ENCODE data around the gene MYH9. TPM values are rescaled to one million over a fixed set of nuclear protein-coding genes. Genes with fewer than 3 reads are reported as not detected.

Gene MYH9
- total RNA-seq, 2 donors from 2014 or later, result 294 to 323 TPM

DNA sequence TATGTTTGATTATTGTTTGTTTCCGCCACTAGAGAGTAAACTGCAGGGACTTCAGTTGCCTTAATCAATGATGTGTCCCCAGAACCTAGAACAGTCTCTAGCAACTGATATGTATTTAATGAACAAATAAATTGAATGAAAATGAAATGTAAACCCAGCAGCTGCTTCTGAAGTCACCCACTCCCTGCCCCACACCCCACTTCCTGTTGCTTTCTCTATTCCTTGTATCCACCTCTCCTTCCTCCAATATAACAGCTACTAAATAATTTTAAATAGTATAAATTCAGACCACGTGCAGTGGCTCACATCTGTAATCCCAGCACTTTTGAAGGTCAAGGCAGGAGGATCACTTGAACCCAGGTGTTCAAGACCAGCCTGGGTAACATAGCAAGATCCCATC is 15.8 kb downstream of the MYH9 start:
- ATAC-seq, result no peak
- H3K27me3 ChIP-seq, result no peaks in the 10 kb centered on the region
- H3K36me3 ChIP-seq (replicated peaks in 1 of 2; ENCODE audit: insufficient read depth in 1 of 2, low read depth in 2 of 2), result no peaks in the 10 kb centered on the region
- TF ChIP-seq, protein P1, sequence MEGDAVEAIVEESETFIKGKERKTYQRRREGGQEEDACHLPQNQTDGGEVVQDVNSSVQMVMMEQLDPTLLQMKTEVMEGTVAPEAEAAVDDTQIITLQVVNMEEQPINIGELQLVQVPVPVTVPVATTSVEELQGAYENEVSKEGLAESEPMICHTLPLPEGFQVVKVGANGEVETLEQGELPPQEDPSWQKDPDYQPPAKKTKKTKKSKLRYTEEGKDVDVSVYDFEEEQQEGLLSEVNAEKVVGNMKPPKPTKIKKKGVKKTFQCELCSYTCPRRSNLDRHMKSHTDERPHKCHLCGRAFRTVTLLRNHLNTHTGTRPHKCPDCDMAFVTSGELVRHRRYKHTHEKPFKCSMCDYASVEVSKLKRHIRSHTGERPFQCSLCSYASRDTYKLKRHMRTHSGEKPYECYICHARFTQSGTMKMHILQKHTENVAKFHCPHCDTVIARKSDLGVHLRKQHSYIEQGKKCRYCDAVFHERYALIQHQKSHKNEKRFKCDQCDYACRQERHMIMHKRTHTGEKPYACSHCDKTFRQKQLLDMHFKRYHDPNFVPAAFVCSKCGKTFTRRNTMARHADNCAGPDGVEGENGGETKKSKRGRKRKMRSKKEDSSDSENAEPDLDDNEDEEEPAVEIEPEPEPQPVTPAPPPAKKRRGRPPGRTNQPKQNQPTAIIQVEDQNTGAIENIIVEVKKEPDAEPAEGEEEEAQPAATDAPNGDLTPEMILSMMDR (IDR thresholded peaks at IDR 0.05), result no peak
- no peak for TF ChIP-seq POLR2A (IDR thresholded peaks at IDR 0.05)
- no peak overlapping the region for H3K4me3 ChIP-seq
- intact Hi-C loops (cut with DNase I), result no loop called here
- H3K27ac ChIP-seq, result peak overlapping the region in 3 of 4 donors; percentile 88 to 98 (median 95)
- no peaks in the 10 kb centered on the region for H3K9me3 ChIP-seq
- no peak for DNase-seq
- WGBS, 2 donors, result 78 to 85% methylated on average over 2 of the region's 2 CpGs
- H3K4me1 ChIP-seq, result peaks cover 96% of the 10 kb centered on the region

DNA sequence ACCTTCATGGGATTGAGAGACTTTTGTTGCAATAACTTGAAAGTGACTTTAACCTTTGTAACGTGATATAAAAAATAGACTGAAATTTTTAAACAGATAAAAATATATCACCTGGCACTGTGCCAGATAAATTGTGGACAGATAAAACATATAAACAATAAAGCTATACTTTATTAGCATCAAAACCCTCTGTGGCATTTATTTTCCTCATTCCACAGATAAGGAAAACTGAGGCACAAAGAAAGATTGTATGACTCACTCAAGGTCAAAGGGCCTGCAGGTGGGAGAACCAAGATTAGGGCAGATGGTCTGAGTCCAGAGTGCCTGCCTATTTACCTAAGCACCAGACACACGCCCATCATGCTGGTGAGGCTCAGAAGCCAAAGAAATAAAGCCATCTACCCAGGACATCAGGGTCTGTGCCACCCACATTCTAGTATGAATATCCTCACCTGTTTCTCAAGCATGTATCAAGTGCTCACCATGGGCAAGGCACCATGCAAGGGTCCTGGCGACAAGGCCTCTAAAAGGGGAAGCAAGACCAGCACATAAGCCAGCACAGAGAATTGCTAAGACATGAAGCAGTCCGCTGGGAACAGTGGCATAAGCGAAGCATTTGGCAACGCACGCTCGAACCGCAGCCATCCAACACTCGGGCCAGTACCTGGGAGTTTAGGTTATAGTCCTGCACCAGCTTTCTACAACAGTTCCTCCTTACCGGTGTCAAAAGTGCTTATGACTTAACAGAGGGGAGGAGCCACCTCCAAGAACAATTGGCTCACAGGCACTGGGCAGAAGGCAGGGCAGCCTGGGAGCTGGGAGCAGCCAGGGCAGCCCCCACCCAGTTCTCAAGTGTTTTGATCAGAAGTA is 17.6 kb downstream of the MYH9 start:
- peaks cover 100% of the 10 kb centered on the region for H3K4me1 ChIP-seq
- peak; percentile 59 to 81 (median 77) for DNase-seq
- TF ChIP-seq, protein P1 (IDR thresholded peaks at IDR 0.05), result no peak
- peak in 2 of 3 donors; percentile 26 to 44 for TF ChIP-seq POLR2A (IDR thresholded peaks at IDR 0.05)
- intact Hi-C loops (cut with DNase I), result no loop called here
- no peak overlapping the region for H3K4me3 ChIP-seq
- peak overlapping the region; percentile 83 to 98 (median 92) for H3K27ac ChIP-seq
- 6 to 25% methylated on average over 3 to 11 of the region's 11 CpGs for WGBS, 2 donors
- no peaks in the 10 kb centered on the region for H3K9me3 ChIP-seq
- peak; percentile 70 for ATAC-seq
- no peaks in the 10 kb centered on the region for H3K27me3 ChIP-seq
- no peaks in the 10 kb centered on the region for H3K36me3 ChIP-seq (replicated peaks in 1 of 2; ENCODE audit: insufficient read depth in 1 of 2, low read depth in 2 of 2)

DNA sequence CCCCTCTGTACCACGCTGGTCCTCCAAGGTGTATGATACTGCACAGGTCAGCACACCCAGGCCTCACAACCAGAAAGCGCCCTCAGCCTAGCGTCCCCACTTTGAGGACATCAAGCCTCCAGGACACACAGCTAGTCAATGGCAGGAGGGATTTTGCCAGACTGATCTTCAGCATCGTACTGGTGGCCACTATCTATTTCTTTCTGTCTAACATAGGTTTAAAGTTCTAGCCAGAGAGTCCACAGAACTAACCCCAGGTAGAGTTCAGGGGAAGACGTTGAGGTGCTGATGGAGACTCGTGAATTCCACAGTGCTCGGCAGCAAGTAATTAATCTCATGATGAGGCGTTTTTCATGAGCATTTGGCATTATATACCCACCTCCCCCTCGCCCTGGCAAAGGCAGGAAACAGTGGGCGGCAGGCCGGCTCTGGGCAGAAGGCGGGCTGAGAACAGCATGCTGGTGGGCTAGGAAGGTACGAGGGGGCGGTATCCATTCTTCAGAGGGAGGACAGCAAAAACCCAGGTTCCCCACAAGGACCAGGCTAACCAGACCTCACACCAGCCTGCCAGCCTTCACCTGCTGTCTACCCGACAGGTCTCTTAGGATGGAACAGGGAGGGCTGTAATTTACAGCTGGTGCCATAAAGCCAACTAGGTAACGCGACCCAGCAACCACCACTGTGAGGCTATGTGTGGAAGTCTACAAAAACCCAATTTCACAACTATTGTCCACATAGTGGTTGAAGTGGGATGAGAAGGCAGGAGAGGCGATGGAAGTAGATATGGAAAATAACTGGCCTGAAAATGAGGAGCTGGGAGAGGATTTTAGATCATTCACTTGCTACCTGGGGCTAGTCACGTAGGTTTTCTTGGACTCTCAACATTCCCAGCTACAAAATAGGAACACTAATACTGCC is 18.5 kb downstream of the MYH9 start:
- peaks cover 100% of the 10 kb centered on the region for H3K4me1 ChIP-seq
- H3K36me3 ChIP-seq (replicated peaks in 1 of 2; ENCODE audit: insufficient read depth in 1 of 2, low read depth in 2 of 2), result no peaks in the 10 kb centered on the region
- intact Hi-C loops (cut with DNase I), result no loop called here
- H3K9me3 ChIP-seq, result no peaks in the 10 kb centered on the region
- H3K27me3 ChIP-seq, result no peaks in the 10 kb centered on the region
- TF ChIP-seq, protein P1 (IDR thresholded peaks at IDR 0.05), result no peak
- no peak for TF ChIP-seq POLR2A (IDR thresholded peaks at IDR 0.05)
- DNase-seq (peak in 1 of 4 donors; percentile 16), ATAC-seq (no peak)
- no peak overlapping the region for H3K4me3 ChIP-seq
- peak overlapping the region; percentile 83 to 98 (median 92) for H3K27ac ChIP-seq
- 40 to 46% methylated on average over 11 to 19 of the region's 19 CpGs for WGBS, 2 donors

DNA sequence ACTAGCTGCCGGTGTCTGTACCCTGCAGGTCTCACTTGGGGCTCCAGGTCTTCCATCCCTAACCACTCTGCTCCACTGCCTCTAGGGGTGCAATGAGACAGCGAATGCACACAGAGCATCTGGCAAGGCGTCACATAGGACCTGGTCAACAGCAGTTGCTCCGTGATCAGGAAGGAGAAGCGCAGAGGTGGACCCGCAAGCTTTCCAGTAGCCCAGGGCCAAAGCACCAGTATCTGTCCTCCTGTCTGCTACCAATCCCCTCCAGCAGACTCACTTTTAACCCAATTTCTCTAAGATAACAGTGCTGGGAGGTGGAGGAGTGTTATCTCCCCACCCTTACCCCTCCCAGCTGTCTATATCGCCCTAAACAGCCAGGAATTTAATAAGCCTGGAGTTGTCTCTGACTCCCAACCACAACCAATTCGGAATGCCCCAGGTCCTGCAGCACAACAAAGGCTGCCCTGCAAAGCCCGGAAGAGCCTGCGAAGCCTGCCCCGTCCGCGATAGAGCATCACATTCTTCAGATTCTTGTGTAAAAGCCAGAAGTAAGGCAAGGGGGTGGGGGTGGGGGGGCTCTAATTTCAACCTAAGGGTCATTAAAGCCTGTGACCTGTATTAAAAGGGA is 19.3 kb downstream of the MYH9 start:
- H3K4me1 ChIP-seq, result peaks cover 100% of the 10 kb centered on the region
- no peak overlapping the region for H3K4me3 ChIP-seq
- no peaks in the 10 kb centered on the region for H3K27me3 ChIP-seq
- TF ChIP-seq, protein P1 (IDR thresholded peaks at IDR 0.05), result peak in 3 of 7 experiments; percentile 22 to 23 (median 23)
- TF ChIP-seq POLR2A (IDR thresholded peaks at IDR 0.05), result no peak
- peak overlapping the region; percentile 83 to 98 (median 92) for H3K27ac ChIP-seq
- ATAC-seq (peak; percentile 25), DNase-seq (peak in 1 of 4 donors; percentile 39)
- H3K9me3 ChIP-seq, result no peaks in the 10 kb centered on the region
- WGBS, 2 donors, result 30 to 32% methylated on average over 11 to 13 of the region's 13 CpGs
- intact Hi-C loops (cut with DNase I), result no loop called here
- H3K36me3 ChIP-seq (replicated peaks in 1 of 2; ENCODE audit: insufficient read depth in 1 of 2, low read depth in 2 of 2), result no peaks in the 10 kb centered on the region
